HEK293 (cell line): ENCODE data around the gene ADAMTS2.

Experiments used
- CTCF ChIA-PET: fragments of 350-600 bp; formaldehyde crosslinking; extraction: SDS; loops from one replicate; lab custom pipeline; 2021; ENCODE audit warnings: antibody characterized with exemption; lab: Yijun Ruan, JAX
- POLR2A ChIA-PET: fragments of 300-600 bp; formaldehyde crosslinking; extraction: SDS; loops from one replicate; lab custom pipeline; 2020; ENCODE audit warnings: antibody characterized with exemption, inconsistent platforms; lab: Yijun Ruan, JAX
- H3K27ac ChIP-seq: fragments of 200-500 bp; sonication (Bioruptor generic); 2 replicates; pipeline ENCODE4 v1.5.1; 2014; ENCODE audit warnings: low read depth, low read length, control low read depth, inconsistent platforms; ENCODE audit errors: extremely low read depth
- H3K36me3 ChIP-seq, 2 experiments: fragments of 200-500 bp in 1 of 2; sonication (Bioruptor generic) in 1 of 2; 1 replicate in 1 of 2; 2 replicates in 1 of 2; pipeline ENCODE4 v1.5.1; 2014 to 2017; ENCODE audit warnings: inconsistent platforms in 2 of 2, low read length in 2 of 2; ENCODE audit not compliant: control insufficient read depth in 2 of 2, insufficient read depth in 1 of 2
- H3K4me1 ChIP-seq: fragments of 200-500 bp; sonication (Bioruptor generic); 2 replicates; pipeline ENCODE4 v1.5.1; 2014; ENCODE audit warnings: mild to moderate bottlenecking, low read length, inconsistent platforms; ENCODE audit not compliant: control insufficient read depth, insufficient read depth
- H3K4me3 ChIP-seq: 2 replicates; pipeline ENCODE4 v1.5.1; 2011; ENCODE audit warnings: low read depth, mild to moderate bottlenecking, control low read depth, low read length, moderate library complexity
- H3K9me3 ChIP-seq: fragments of 200-500 bp; sonication (Bioruptor generic); 2 replicates; pipeline ENCODE4 v1.5.1; 2014; ENCODE audit warnings: low read depth, low read length, inconsistent platforms; ENCODE audit not compliant: control insufficient read depth, insufficient read depth
- ELK4 ChIP-seq: IDR thresholded peaks from 2 replicates; pipeline ENCODE4 v1.6.1; 2011; ENCODE audit warnings: mild to moderate bottlenecking, low read depth, low read length, borderline replicate concordance
- GLI2 ChIP-seq: fragments of 450-650 bp; formaldehyde crosslinking; IDR thresholded peaks from 2 replicates; pipeline ENCODE4; 2017; ENCODE audit warnings: missing biosample characterization, missing genetic modification characterization, low read depth, borderline replicate concordance
- INSM2 ChIP-seq: fragments of 450-650 bp; formaldehyde crosslinking; IDR thresholded peaks from 2 replicates; pipeline ENCODE4 v1.5.1; 2016; ENCODE audit warnings: missing biosample characterization, missing genetic modification characterization
- KLF8 ChIP-seq: fragments of 450-650 bp; formaldehyde crosslinking; IDR thresholded peaks from 2 replicates; pipeline ENCODE4 v1.5.1; 2016; ENCODE audit warnings: missing biosample characterization, missing genetic modification characterization
- ZBTB26 ChIP-seq: fragments of 450-650 bp; formaldehyde crosslinking; optimal IDR thresholded peaks from 2 replicates; pipeline ENCODE3; 2016; ENCODE audit warnings: missing biosample characterization, mild to moderate bottlenecking, missing genetic modification characterization
- ZNF112 ChIP-seq: fragments of 450-650 bp; formaldehyde crosslinking; IDR thresholded peaks from 2 replicates; pipeline ENCODE4 v1.5.0; 2017; ENCODE audit warnings: missing biosample characterization, missing genetic modification characterization
- ZNF132 ChIP-seq: fragments of 450-650 bp; formaldehyde crosslinking; IDR thresholded peaks from 2 replicates; pipeline ENCODE4 v1.5.1; 2017; ENCODE audit warnings: missing biosample characterization, missing genetic modification characterization, borderline replicate concordance
- ZNF239 ChIP-seq: fragments of 450-650 bp; formaldehyde crosslinking; IDR thresholded peaks from 2 replicates; pipeline ENCODE4 v1.5.1; 2016; ENCODE audit warnings: missing biosample characterization, missing genetic modification characterization
- ZNF26 ChIP-seq: fragments of 450-650 bp; formaldehyde crosslinking; IDR thresholded peaks from 2 replicates; pipeline ENCODE4 v1.5.1; 2016; ENCODE audit warnings: missing biosample characterization, missing genetic modification characterization
- ZNF274 ChIP-seq, 2 experiments: fragments of 200-500 bp in 1 of 2; fragments of 450-650 bp in 1 of 2; sonication (Bioruptor generic) in 1 of 2; formaldehyde crosslinking in 1 of 2; IDR thresholded peaks; 2 replicates each; pipeline versions ENCODE4 v1.5.1 to v1.6.1; 2014 to 2016; ENCODE audit warnings: borderline replicate concordance in 1 of 2, inconsistent platforms in 1 of 2, low read length in 1 of 2, missing biosample characterization in 1 of 2, missing genetic modification characterization in 1 of 2
- ZNF354C ChIP-seq: fragments of 450-650 bp; formaldehyde crosslinking; IDR thresholded peaks from 2 replicates; pipeline ENCODE4 v1.5.1; 2016; ENCODE audit warnings: missing biosample characterization, missing genetic modification characterization, low read depth, borderline replicate concordance
- ZNF473 ChIP-seq: fragments of 450-650 bp; formaldehyde crosslinking; IDR thresholded peaks from 2 replicates; pipeline ENCODE4 v1.5.1; 2017; ENCODE audit warnings: missing biosample characterization, missing genetic modification characterization
- ZNF76 ChIP-seq: fragments of 450-650 bp; formaldehyde crosslinking; IDR thresholded peaks from 2 replicates; pipeline ENCODE4; 2016; ENCODE audit warnings: low read depth, missing biosample characterization, missing genetic modification characterization, borderline replicate concordance

ADAMTS2 gene

GRCh38 chr5:179180061-179180610, 165.1 kb downstream of the ADAMTS2 start (continued):
- TF ChIP-seq INSM2 (tag by site-specific recombination): no peak
- no peak for TF ChIP-seq ZNF274 (IDR thresholded peaks at IDR 0.05; ENCODE audit: low read length)
- TF ChIP-seq ZNF274 (tag by site-specific recombination; IDR thresholded peaks at IDR 0.05; ENCODE audit: borderline replicate concordance): no peak
- no peak for TF ChIP-seq ZNF473 (tag by site-specific recombination)

- ChIA-PET POLR2A (no interaction called here), CTCF (interaction anchor here (1.2 kb wide), 2 partner anchors 9 to 12 kb away, joined by 3 read pairs; no protein-coding TSS in a partner anchor)
- TF ChIP-seq ELK4 (no peak), ZNF132 (no peak), ZNF76 (tag by site-specific recombination) (no peak), ZNF26 (tag by site-specific recombination) (no peak)
- Histone ChIP-seq H3K4me1 (no peaks in the 10 kb centered on the region), H3K36me3 (no peaks in the 10 kb centered on the region), H3K9me3 (no peaks in the 10 kb centered on the region), H3K27ac (no peak overlapping the region), H3K4me3 (no peak overlapping the region)
Observed at GRCh38 chr5:179177711-179178575, 167.3 kb downstream of the ADAMTS2 start.

GRCh38 chr5:179176571-179177230, 168.6 kb downstream of the ADAMTS2 start:
- no peaks in the 10 kb centered on the region for H3K4me1 ChIP-seq
- H3K36me3 ChIP-seq: no peaks in the 10 kb centered on the region
- no peaks in the 10 kb centered on the region for H3K9me3 ChIP-seq
- ChIA-PET CTCF (interaction anchor here (1.6 kb wide), 1 partner anchor 9 kb away, joined by 5 read pairs; no protein-coding TSS in a partner anchor), POLR2A (no interaction called here)
- no peak overlapping the region for H3K4me3 ChIP-seq
- H3K27ac ChIP-seq: no peak overlapping the region
- TF ChIP-seq ZBTB26 (tag by site-specific recombination) (no peak), GLI2 (tag by site-specific recombination) (no peak), ZNF354C (tag by site-specific recombination) (no peak), ZNF112 (no peak), KLF8 (no peak), ZNF239 (tag by site-specific recombination) (no peak)
